ENCODE measurements around the gene ADIPOR2.
A peak's percentile ranks its signal among the peaks of the same experiment; 100 is the strongest.
"Not testable (repeated sequence)": the region's sequence is repeated elsewhere in the genome, so short reads cannot be mapped to it uniquely, and the experiment has no call there.

The ADIPOR2 gene

GRCh38 chr12:1663440-1664132 is 27.3 kb upstream of the ADIPOR2 start:
- FAIRE-seq (no peak), DNase-seq (ENCODE audit: extremely low spot score, insufficient read length, low read depth) (no peak)

GRCh38 chr12:1665366-1665765 is 25.5 kb upstream of the ADIPOR2 start:
- DNase-seq (ENCODE audit: extremely low spot score, insufficient read length, low read depth) (no peak), FAIRE-seq (no peak)

GRCh38 chr12:1666215-1666614 is 24.7 kb upstream of the ADIPOR2 start:
- DNase-seq (ENCODE audit: extremely low spot score, insufficient read length, low read depth) (no peak), FAIRE-seq (no peak)

- DNase-seq (ENCODE audit: extremely low spot score, insufficient read length, low read depth) (no peak), FAIRE-seq (no peak)
Observed at GRCh38 chr12:1666685-1667162, 24.1 kb upstream of the ADIPOR2 start.

- no peak for DNase-seq (ENCODE audit: extremely low spot score, insufficient read length, low read depth)
- no peak for FAIRE-seq
Observed at GRCh38 chr12:1668833-1669543, 21.9 kb upstream of the ADIPOR2 start.

- FAIRE-seq = no peak
- DNase-seq (ENCODE audit: extremely low spot score, insufficient read length, low read depth) = no peak
Observed at GRCh38 chr12:1670358-1671268, 20.3 kb upstream of the ADIPOR2 start.

GRCh38 chr12:1676043-1676442 is 14.8 kb upstream of the ADIPOR2 start:
- DNase-seq (ENCODE audit: extremely low spot score, insufficient read length, low read depth) (no peak), FAIRE-seq (no peak)

- FAIRE-seq = no peak
- DNase-seq (ENCODE audit: extremely low spot score, insufficient read length, low read depth) = no peak
Observed at GRCh38 chr12:1680804-1681492, 9.9 kb upstream of the ADIPOR2 start.

- DNase-seq (ENCODE audit: extremely low spot score, insufficient read length, low read depth) (no peak), FAIRE-seq (no peak)
Observed at GRCh38 chr12:1681493-1681807, 9.4 kb upstream of the ADIPOR2 start.

- FAIRE-seq (no peak), DNase-seq (ENCODE audit: extremely low spot score, insufficient read length, low read depth) (no peak)
Observed at GRCh38 chr12:1688086-1688710, 2.7 kb upstream of the ADIPOR2 start.

- peak; percentile 17 for DNase-seq (ENCODE audit: extremely low spot score, insufficient read length, low read depth)
- no peak for FAIRE-seq
Observed at GRCh38 chr12:1691123-1692007, 495 bp downstream of the ADIPOR2 start.

- no peak for DNase-seq (ENCODE audit: extremely low spot score, insufficient read length, low read depth)
- peak; percentile 38 for FAIRE-seq
Observed at GRCh38 chr12:1692226-1692625, 1.4 kb downstream of the ADIPOR2 start.

- DNase-seq (ENCODE audit: extremely low spot score, insufficient read length, low read depth) (no peak), FAIRE-seq (peak; percentile 51)
Observed at GRCh38 chr12:1692895-1693610, 2.2 kb downstream of the ADIPOR2 start.

GRCh38 chr12:1695097-1695496 is 4.2 kb downstream of the ADIPOR2 start:
- FAIRE-seq; DNase-seq (ENCODE audit: extremely low spot score, insufficient read length, low read depth): not testable (repeated sequence)

- DNase-seq (ENCODE audit: extremely low spot score, insufficient read length, low read depth) (no peak), FAIRE-seq (no peak)
Observed at GRCh38 chr12:1695886-1696670, 5.2 kb downstream of the ADIPOR2 start.

- FAIRE-seq (no peak), DNase-seq (ENCODE audit: extremely low spot score, insufficient read length, low read depth) (no peak)
Observed at GRCh38 chr12:1696800-1697199, 5.9 kb downstream of the ADIPOR2 start.

- FAIRE-seq (no peak), DNase-seq (ENCODE audit: extremely low spot score, insufficient read length, low read depth) (no peak)
Observed at GRCh38 chr12:1697271-1697670, 6.4 kb downstream of the ADIPOR2 start.

Measured in GM18507 (cell line).